Activated T-cell treated with anti-CD3 and anti-CD28 coated beads, Interleukin-2, amount 50 U/mL, for 48 hours (primary cell): ENCODE data around the gene PPP4R3A.
A peak's percentile ranks its signal among the peaks of the same experiment; 100 is the strongest.
"Not testable (repeated sequence)": the region's sequence is repeated elsewhere in the genome, so short reads cannot be mapped to it uniquely, and the experiment has no call there.

Experiments used
- DNase-seq, 2 experiments: peaks; one replicate each; pipeline ENCODE4 v3.0.0-alpha.2; 2020

Gene PPP4R3A

DNA sequence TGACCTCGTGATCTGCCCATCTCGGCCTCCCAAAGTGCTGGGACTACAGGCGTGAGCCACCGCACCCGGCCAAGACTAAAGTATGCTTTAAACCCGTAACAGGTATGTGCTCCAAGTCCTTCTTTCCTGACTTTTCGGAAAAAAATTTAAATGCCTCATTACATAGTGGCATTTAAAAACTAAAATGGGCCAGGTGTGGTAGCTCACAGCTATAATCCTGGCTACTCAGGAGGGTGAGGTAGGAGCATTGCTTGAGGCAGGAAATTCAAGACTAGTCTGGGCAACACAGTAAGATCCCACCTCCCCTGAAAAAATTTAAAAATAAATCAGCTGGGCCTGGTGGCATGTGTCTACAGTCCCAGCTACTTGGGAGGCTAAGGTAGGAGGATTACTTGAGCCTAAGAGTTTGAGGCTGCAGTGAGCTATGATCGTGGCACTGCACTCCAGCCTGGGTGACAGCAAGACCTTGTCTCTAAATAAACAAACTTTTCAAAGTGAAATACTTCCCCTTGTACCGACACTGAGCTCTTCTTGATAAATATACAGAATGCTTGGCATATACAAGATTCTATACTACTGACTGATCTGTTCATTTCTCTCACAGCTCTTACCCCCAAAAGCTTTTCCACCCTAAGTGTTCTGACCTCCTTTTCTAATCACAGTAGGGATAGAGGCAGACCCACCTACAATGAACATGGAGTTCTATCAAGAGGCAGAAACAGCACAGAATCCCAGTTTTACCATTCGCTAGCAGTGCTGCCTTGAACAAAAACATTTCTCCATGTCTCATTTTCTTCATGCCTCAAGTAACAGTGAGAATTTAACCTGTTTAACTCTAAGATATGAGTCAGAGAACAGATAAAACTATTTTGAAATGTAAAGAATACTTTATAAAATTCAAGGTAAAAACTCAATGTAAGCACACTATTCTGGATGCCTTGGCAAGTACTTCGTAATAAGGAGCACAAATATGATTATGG lies 7.9 kb downstream of the PPP4R3A start:
- DNase-seq, result no peak

- no peak for DNase-seq
These were observed 8.8 kb downstream of the PPP4R3A start for GRCh38 chr14:91501348-91501747.

GRCh38 chr14:91496790-91497189 lies 13.3 kb downstream of the PPP4R3A start:
- DNase-seq, result no peak

- peak in 1 of 2 experiments; percentile 35 for DNase-seq
These were observed 15.6 kb downstream of the PPP4R3A start for GRCh38 chr14:91494392-91495065.

- DNase-seq, result no peak
These were observed 16.9 kb downstream of the PPP4R3A start for GRCh38 chr14:91493169-91493568.

- no peak for DNase-seq
These were observed 25.4 kb downstream of the PPP4R3A start for GRCh38 chr14:91484744-91485143.

DNA sequence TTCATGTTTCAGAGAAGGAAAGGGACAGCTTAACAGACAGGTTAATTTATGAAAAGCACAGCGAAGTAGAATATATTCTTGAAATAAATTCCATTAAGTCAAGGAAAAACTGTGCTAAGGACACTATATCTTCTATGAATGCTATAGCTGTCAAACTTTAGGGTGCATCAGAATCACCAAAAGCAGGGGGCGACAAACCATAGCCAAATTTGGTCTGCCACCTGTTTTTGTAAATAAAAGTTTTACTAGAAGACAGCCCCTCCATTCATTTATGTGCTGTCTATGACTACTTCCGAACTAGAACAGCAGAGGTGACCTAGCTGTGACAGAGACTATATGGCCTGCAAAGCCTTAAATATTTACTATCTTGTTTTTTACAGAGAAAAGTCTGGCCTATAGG lies 25.9 kb downstream of the PPP4R3A start:
- no peak for DNase-seq

DNA sequence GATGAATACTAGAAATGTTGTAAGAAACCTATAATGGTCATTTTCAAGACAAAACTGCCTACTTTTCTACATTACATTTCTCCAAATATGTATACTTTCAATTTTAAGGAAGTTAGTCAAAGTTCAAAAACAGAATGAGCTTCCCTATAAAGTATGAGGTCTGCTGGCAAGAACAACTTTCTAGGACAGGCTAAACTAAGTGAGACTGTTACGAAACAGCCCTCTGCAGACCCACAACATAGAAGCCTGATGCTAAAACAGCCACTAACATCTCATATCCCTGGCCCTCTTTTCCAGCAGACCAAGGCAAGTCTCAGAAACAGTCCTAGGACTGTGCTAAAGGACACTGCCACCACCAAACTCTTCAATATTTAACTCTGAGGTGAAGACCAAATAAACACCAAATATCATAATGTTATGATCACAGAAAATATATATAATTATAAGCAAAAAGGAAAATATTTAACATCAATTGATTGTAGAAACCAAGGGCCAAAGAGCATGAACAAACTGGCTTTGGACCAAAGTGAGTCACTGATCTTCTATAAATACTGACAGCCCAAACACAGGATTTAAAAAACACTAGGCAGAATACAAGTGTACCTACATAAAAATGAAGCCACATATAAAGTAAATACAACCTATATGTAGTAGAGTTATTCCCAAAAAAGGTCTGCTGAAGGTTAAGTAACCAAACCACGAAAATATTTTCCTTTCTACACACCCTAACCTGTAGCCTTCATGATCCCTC lies 27.7 kb downstream of the PPP4R3A start:
- DNase-seq, result no peak

GRCh38 chr14:91477388-91477787 lies 32.7 kb downstream of the PPP4R3A start:
- DNase-seq, result no peak

DNA sequence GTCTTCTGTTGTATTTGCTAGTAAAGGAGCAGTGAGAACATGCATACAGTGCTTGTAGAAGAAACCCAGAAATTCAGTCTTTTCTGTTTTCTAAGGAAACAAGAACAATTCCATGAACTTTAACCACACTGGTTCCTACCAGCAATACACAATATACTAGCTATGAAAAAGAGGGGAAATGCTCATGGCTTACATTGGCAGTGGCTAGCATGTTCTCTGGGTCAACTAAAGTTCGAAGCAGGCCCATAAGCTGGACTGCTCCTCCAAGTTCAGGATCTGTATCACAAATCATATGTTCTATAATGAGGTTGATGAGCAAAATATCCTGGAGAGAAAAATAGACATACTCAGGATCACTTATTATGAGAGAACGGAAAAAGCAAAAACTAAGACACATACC lies 37.1 kb downstream of the PPP4R3A start:
- no peak for DNase-seq

DNA sequence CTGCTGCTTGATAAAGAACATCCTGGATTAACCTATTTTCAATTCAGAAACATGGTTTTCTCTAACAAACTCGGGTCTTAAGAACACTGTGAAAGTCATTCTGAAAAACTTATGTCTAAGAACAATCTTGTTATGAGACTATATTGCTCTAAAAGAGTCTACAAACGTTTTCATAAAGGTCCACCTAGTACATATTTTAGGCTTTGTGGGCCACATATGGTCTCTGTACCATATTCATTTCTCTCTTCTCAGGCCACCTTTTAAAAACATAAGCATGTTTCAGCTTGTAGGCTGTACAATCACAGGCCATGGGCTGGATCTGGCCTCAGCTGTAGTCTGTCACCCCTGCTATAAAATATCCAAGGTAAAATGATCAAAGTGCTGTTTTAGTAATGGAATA lies 39.9 kb downstream of the PPP4R3A start:
- no peak for DNase-seq

DNA sequence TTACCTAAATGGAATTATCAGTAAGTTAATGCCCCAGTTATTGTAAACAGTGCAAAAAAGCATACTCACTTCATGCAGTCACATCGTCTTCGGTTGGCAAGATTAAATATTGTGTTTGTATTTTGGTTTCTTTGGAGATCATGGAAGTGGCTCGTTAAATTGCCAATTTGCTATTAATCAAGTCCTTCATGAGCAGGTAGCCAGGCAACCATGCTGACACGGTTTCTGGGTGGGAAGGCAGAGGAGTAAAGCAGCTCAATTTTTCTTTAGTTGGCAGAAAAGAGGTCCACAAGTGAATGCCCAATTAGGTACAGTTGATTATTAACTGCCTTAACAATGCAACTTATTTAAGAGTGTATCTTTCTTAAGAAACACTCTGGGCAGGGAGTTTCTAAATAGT lies 43.9 kb downstream of the PPP4R3A start:
- DNase-seq, result no peak

DNA sequence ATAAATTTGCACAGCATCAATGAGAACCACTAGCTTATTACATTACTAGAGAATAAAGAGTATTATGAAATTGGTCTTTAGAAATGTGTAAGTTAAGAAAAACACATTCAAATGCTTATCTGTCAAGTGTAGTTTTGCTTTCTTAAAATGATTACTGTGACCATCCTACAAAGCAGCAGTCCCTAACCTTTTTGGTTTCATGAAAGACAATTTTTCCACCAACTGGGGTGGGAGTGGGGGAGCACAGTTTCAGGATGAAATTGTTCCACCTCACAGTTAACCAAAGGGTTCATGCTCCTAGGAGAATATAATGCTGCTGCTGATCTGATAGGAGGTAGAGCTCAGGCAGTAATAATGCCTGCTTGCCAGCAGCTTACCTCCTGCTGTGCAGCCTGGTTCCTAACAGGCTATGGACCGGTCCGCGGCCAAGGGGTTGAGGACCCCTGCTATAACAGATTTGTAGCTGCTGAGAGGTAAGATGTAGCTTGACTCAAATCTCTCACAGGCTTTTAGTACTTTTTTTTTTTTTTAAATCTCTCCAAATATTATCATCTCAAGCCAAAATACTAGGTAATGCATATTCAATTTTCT lies 45.4 kb downstream of the PPP4R3A start:
- DNase-seq, result peak in 1 of 2 experiments; percentile 29

DNA sequence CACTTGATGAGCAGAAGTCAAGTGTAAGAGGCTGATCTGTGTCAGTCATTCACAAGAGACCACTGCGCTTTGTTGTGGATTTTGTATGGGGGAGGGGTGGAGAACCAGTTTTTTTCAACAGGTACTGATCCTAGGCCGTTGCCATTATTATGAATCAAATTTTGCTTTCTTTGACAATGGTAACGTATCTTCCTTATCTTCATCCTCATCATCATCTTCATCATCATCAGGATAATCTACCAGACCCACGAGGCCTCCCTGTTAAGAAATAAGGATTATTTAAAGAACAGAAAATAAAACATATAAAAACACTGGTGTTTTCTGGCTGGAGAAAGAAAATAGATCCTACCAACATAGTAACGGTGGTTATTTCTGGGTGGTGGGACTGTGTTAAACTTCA lies 51.5 kb downstream of the PPP4R3A start:
- DNase-seq, result no peak

DNA sequence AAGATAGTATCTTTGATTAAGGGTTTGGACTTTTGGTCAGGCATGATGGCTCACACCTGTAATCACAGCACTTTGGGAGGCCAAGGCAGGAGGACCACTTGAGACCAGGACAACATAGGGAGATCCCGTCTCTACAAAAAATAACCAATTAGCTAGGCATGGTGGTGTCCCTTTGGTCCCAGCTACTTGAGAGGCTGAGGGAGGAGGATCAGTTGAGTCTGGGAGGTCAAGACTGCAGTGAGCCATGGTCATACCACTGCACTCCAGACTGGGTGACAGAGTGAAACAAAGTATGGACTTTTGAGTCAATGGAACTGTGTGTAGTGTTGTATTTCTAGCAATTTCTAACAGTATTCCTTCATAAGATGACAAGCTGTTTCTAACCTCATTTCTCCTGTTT lies 53.8 kb downstream of the PPP4R3A start:
- DNase-seq, result no peak

DNA sequence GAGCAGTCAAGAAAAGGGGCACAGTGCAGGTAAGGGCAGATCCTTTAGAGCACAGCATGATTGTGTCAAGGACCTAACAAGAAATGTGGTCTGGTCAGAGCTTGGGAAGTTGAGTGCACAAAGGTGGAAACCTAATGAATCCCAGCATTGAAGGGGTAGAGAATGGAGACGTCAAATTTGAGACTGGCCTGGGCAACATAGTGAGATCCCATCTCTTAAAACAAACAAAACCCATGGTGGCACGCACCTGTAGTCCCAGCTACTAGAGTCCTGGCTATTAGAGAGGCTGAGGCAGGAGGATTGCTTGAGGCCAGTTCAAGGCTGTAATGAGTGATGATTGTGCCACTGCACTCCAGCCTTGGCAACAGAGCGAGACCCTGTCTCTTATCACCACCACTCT lies 55.5 kb downstream of the PPP4R3A start:
- DNase-seq, result no peak

- DNase-seq, result no peak
These were observed 56.0 kb downstream of the PPP4R3A start for GRCh38 chr14:91454155-91454554.

GRCh38 chr14:91453744-91454143 lies 56.4 kb downstream of the PPP4R3A start:
- DNase-seq, result no peak

GRCh38 chr14:91444335-91445020 lies 65.6 kb downstream of the PPP4R3A start:
- no peak for DNase-seq

- no peak for DNase-seq
These were observed 70.8 kb downstream of the PPP4R3A start for GRCh38 chr14:91439345-91439744.

DNA sequence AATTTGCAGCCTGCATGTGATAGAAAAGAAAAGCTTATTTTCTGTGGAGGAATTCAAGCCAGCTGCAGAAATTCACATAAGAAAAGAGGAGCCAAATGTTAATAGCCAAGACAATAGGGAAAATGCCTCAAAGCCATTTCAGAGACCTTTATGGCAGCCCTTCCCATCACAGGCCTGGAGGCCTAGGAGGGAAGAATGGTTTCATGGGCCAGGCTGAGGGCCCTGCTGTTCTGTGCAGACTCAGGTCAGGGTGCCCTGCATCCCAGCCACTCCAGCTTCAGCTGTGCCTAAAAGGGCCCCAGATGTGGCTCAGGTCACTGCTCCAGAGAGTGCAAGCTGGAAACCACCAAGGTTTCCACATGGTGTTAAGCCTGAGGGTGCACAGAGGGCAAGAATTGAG lies 71.3 kb downstream of the PPP4R3A start:
- no peak for DNase-seq

DNA sequence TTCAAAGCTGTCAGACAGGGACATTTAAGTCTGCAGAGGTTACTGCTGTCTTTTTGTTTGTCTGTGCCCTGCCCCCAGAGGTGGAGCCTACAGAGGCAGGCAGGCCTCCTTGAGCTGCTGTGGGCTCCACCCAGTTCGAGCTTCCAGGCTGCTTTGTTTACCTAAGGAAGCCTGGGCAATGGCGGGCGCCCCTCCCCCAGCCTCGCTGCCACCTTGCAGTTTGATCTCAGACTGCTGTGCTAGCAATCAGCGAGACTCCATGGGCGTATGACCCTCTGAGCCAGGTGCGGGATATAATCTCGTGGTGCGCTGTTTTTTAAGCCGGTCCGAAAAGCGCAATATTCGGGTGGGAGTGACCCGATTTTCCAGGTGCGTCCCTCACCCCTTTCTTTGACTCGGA lies 73.8 kb downstream of the PPP4R3A start:
- DNase-seq, result not testable (repeated sequence)
